Endothelial cell (in vitro differentiated cells): ENCODE measurements around the gene SMAD6. TPM values are rescaled to one million over a fixed set of nuclear protein-coding genes. Genes with fewer than 3 reads are reported as not detected.
A peak's percentile ranks its signal among the peaks of the same experiment; 100 is the strongest.

Experiments
- DNase-seq: peaks from one replicate; pipeline ENCODE4 v3.0.0; 2021; ENCODE audit warnings: low spot score
- H3K27ac Mint-ChIP-seq: one replicate; pipeline ENCODE4 v1.8.0; 2021; ENCODE audit warnings: mixed read lengths, inconsistent platforms; ENCODE audit not compliant: unreplicated experiment
- H3K27me3 Mint-ChIP-seq: one replicate; pipeline ENCODE4 v1.8.0; 2021; ENCODE audit warnings: mild to moderate bottlenecking, moderate library complexity, mixed read lengths, inconsistent platforms; ENCODE audit not compliant: unreplicated experiment
- H3K36me3 Mint-ChIP-seq: one replicate; pipeline ENCODE4 v1.8.0; 2021; ENCODE audit warnings: mild to moderate bottlenecking, low read depth, mixed read lengths, inconsistent platforms; ENCODE audit not compliant: unreplicated experiment
- H3K4me1 Mint-ChIP-seq: one replicate; pipeline ENCODE4 v1.8.0; 2021; ENCODE audit warnings: mild to moderate bottlenecking, mixed read lengths, inconsistent platforms; ENCODE audit not compliant: unreplicated experiment
- H3K4me3 Mint-ChIP-seq: one replicate; pipeline ENCODE4 v1.8.0; 2021; ENCODE audit warnings: mild to moderate bottlenecking, mixed read lengths, inconsistent platforms; ENCODE audit not compliant: unreplicated experiment
- H3K9me3 Mint-ChIP-seq: one replicate; pipeline ENCODE4 v1.8.0; 2021; ENCODE audit warnings: mixed read lengths, inconsistent platforms; ENCODE audit not compliant: unreplicated experiment
- total RNA-seq: library from RNA; stranded (reverse); fragmentation: NEBNext Ultra II Directional; extraction: Animal tissue kit (Norgen Biotek cat#: 25700); gene quantifications from one replicate; pipeline ENCODE4 v1.2.1, GENCODE V29; 2021; ENCODE audit not compliant: unreplicated experiment
- TF ChIP-seq, protein P1 (sequence below): fragments of 200-600 bp; sonication (generic); IDR thresholded peaks from one replicate; pipeline ENCODE4 v1.5.0; 2021; ENCODE audit warnings: antibody characterized with exemption; ENCODE audit not compliant: unreplicated experiment

Gene SMAD6
- total RNA-seq, 1 donor from 2014 or later, result 21.3 TPM

DNA sequence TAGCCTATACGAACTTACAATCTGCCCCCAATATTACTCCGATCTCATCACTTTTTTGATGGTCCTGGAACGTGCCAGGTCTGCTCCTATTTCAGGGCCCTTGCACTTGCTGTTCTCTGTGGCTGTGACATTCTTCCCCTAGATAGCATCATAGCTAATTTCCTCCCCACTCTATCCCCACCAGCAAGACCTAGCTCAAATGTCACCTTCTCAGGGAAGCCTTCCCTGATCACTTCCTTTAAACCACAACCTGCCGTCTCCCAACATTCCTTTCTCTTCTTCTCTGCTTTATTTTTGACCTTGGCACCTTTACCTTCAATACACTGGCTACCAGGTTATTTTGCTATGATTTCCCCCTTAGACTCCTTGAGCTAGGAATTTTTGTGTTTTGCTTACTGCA lies 5.3 kb upstream of the SMAD6 start:
- H3K27me3 Mint-ChIP-seq, result no peaks in the 10 kb centered on the region
- no peak overlapping the region for H3K4me3 Mint-ChIP-seq
- peaks cover 15% of the 10 kb centered on the region for H3K4me1 Mint-ChIP-seq
- H3K9me3 Mint-ChIP-seq, result no peaks in the 10 kb centered on the region
- H3K27ac Mint-ChIP-seq, result no peak overlapping the region
- no peak for DNase-seq
- TF ChIP-seq, protein P1, sequence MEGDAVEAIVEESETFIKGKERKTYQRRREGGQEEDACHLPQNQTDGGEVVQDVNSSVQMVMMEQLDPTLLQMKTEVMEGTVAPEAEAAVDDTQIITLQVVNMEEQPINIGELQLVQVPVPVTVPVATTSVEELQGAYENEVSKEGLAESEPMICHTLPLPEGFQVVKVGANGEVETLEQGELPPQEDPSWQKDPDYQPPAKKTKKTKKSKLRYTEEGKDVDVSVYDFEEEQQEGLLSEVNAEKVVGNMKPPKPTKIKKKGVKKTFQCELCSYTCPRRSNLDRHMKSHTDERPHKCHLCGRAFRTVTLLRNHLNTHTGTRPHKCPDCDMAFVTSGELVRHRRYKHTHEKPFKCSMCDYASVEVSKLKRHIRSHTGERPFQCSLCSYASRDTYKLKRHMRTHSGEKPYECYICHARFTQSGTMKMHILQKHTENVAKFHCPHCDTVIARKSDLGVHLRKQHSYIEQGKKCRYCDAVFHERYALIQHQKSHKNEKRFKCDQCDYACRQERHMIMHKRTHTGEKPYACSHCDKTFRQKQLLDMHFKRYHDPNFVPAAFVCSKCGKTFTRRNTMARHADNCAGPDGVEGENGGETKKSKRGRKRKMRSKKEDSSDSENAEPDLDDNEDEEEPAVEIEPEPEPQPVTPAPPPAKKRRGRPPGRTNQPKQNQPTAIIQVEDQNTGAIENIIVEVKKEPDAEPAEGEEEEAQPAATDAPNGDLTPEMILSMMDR, result no peak
- no peaks in the 10 kb centered on the region for H3K36me3 Mint-ChIP-seq

DNA sequence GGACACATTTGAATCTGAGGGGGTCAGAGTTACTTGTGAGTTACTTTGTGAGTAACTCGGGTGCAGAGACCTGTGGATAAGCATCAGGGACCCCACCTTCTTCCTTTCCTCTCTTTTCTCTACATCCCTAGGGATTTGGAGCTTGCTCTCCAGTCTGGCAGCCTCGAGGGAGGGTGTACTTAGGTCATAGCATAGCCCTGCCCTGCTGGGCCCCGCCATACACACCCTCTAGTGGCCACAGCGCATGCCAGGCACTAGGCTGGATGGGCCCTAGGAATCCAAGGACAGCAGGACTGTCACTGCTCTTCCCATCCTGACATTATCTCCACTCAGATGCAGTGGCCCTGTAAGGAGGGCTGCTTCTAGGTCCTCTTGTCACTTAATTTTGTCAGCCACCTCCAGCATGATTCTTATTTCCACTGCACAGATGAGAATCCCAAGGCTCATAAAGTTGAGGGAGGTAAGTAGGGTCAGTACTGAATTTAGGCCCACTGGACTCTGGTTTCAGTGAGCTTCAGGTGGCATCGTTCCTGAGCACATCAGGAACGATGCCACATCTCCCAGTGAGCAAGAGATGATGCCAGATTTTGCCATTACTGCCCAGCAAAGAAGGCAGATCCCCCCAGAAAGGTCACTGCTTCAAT lies 3.6 kb upstream of the SMAD6 start:
- no peaks in the 10 kb centered on the region for H3K36me3 Mint-ChIP-seq
- H3K27me3 Mint-ChIP-seq, result no peaks in the 10 kb centered on the region
- H3K4me3 Mint-ChIP-seq, result no peak overlapping the region
- peak; percentile 74 for DNase-seq
- peaks cover 12% of the 10 kb centered on the region for H3K4me1 Mint-ChIP-seq
- TF ChIP-seq, protein P1, result peak; percentile 44
- H3K9me3 Mint-ChIP-seq, result no peaks in the 10 kb centered on the region
- no peak overlapping the region for H3K27ac Mint-ChIP-seq

DNA sequence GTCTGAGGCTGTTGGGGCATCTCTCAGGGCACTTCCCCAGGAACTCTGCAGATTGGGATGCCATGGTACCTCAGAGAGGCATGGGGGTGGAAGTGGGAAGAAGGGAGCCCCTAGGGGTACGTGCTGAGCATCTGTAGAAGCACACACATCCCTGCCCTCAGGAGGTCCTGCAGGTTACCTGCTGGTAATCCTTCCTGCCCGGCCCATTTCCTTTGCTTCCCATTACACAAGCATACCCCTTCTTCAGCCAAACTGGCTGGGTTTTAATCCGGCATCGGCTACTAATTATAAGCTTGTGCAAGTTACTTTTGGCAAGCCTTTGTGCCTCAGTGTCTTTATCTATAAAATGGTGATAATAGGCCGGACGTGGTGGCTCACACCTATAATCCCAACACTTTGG lies 3.1 kb upstream of the SMAD6 start:
- DNase-seq, result no peak
- Mint-ChIP-seq H3K4me1 (peaks cover 12% of the 10 kb centered on the region), H3K9me3 (no peaks in the 10 kb centered on the region), H3K4me3 (no peak overlapping the region), H3K27ac (no peak overlapping the region), H3K27me3 (no peaks in the 10 kb centered on the region), H3K36me3 (no peaks in the 10 kb centered on the region)
- TF ChIP-seq, protein P1, result no peak

DNA sequence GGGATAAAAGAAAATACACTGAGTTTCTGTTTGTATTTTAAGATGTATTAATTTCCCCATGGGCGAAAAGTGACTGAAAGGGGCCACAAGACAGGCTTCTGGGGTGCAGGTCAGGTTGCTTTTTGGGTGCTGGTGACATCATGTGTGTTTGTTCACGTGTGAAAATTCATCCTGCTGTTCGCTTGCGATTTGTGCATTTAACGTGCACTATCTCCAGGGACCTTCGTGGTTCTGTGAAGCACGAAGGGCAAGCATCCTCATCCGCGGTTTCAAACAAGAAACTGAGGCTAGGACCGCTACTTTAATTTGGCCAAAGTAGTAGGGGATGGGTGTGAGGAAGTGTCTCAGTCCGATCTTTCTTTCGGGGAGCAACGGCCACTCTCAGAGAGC lies 1.6 kb upstream of the SMAD6 start:
- Mint-ChIP-seq H3K27me3 (peaks cover 10% of the 10 kb centered on the region), H3K27ac (peak overlapping the region; percentile 57)

DNA sequence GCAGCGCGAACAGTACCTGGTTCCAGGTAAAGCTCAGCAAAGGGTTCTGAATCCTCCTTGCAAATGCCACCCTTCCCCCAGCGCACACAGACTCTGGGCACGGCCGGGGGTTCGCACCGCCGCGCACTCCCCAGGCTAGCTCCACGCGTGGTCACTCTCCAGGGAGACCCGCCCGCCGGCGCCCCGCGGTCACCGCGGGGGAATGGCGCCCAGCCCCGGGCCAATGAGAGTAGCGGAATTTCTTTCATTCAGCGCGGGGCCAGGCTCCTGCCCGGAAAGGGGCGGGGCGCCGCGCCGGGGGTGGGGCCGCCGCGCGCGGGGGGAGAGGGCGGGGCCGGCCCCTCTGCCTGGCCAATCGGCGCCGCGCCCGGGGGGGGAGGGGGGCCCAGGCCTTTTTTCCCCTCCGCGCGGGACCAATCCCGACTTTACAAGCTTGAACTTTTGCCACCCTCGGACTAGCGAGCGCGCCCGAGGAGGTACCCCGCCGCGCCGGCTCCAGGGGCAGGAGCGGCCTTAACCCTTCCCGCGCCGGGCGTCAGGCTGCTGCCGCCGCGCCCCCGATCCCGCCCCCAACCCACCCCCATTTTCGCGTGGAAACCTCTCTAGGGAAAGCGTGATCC lies 1.1 kb upstream of the SMAD6 start:
- no peaks in the 10 kb centered on the region for H3K9me3 Mint-ChIP-seq
- peaks cover 29% of the 10 kb centered on the region for H3K4me1 Mint-ChIP-seq
- H3K27ac Mint-ChIP-seq, result no peak overlapping the region
- H3K27me3 Mint-ChIP-seq, result peaks cover 13% of the 10 kb centered on the region
- peak; percentile 97 for DNase-seq
- peak overlapping the region; percentile 81 for H3K4me3 Mint-ChIP-seq
- TF ChIP-seq, protein P1, result no peak
- peaks cover 9% of the 10 kb centered on the region for H3K36me3 Mint-ChIP-seq

More for the DNA sequence above, 1.6 kb upstream of the SMAD6 start:
- Mint-ChIP-seq H3K4me1 (peaks cover 25% of the 10 kb centered on the region), H3K9me3 (no peaks in the 10 kb centered on the region), H3K4me3 (peak overlapping the region; percentile 81), H3K36me3 (peaks cover 6% of the 10 kb centered on the region)
- TF ChIP-seq, protein P1, result no peak
- DNase-seq, result no peak
